Measurements from ENCODE around the gene XG.
"Not testable (repeated sequence)": the region's sequence is repeated elsewhere in the genome, so short reads cannot be mapped to it uniquely, and the experiment has no call there.

Gene XG

DNA sequence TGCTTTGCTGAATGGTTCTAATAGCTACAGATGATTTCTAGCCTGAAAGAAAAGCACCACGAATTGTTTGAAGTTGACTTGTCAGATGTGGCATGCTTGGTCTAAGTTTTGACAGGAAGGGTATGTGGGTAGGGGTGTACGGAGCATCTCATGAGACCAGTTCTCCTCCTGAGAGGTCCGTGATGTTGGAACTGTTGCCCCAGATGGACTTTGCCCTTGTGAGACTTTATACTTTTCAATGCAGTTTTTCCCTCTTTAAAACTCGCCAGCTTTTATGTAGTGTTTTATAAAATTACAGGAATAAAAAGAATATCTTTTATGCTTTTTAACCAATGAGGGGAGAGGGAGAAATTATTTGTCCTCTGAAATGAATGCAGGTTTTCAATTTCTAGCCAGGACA, 16.6 kb upstream of the XG start:
- Histone ChIP-seq H3K9ac (ENCODE audit: low read length) (no peak overlapping the region), H3K4me1 (ENCODE audit: insufficient read depth, low read length) (no peaks in the 10 kb centered on the region), H3K27ac (ENCODE audit: low read depth, low read length) (no peak overlapping the region), H3K9me3 (ENCODE audit: low read length) (no peaks in the 10 kb centered on the region), H3K27me3 (ENCODE audit: control insufficient read depth in 1 of 2, insufficient read depth in 2 of 2, low read length in 2 of 2) (no peaks in the 10 kb centered on the region), H3K4me3 (ENCODE audit: low read depth in 1 of 2, low read length in 2 of 2) (no peak overlapping the region), H3K36me3 (ENCODE audit: insufficient read depth, low read length) (peaks cover 22% of the 10 kb centered on the region)

DNA sequence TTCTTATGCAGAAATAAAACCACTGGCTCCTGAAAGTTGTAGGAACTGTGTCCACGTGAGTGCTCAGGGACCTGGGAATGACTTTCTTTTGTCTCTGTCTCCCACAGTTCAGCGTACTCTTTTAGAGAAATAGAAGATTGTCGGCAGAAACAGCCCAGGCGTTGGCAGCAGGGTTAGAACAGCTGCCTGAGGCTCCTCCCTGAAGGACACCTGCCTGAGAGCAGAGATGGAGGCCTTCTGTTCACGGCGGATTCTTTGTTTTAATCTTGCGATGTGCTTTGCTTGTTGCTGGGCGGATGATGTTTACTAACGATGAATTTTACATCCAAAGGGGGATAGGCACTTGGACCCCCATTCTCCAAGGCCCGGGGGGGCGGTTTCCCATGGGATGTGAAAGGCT, 11.2 kb upstream of the XG start:
- Histone ChIP-seq H3K9ac (ENCODE audit: low read length) (no peak overlapping the region), H3K4me3 (ENCODE audit: low read depth in 1 of 2, low read length in 2 of 2) (no peak overlapping the region), H3K9me3 (ENCODE audit: low read length) (no peaks in the 10 kb centered on the region), H3K36me3 (ENCODE audit: insufficient read depth, low read length) (peaks cover 11% of the 10 kb centered on the region), H3K27me3 (ENCODE audit: control insufficient read depth in 1 of 2, insufficient read depth in 2 of 2, low read length in 2 of 2) (no peaks in the 10 kb centered on the region), H3K4me1 (ENCODE audit: insufficient read depth, low read length) (no peaks in the 10 kb centered on the region), H3K27ac (ENCODE audit: low read depth, low read length) (no peak overlapping the region)

DNA sequence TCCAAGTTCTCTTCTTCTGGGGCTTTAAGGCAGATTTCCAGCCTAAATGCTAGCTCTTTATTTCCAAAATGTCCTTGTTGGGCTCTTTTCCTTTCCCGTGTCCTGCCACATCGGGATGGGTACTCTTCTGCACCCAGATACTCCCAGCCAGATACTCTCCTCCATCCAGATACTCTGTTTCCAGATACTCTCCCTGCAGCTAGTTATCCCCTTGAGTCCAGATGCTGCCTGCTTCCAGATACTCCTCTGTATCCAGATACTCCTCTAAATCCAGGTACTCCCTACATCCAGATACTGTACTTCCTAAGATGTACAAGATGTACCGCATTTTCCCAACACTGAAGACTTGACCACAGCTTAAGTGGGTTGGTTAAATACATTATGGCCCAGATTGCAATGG, 10.5 kb upstream of the XG start:
- H3K9ac ChIP-seq (ENCODE audit: low read length), result no peak overlapping the region
- no peaks in the 10 kb centered on the region for H3K4me1 ChIP-seq (ENCODE audit: insufficient read depth, low read length)
- no peak overlapping the region for H3K27ac ChIP-seq (ENCODE audit: low read depth, low read length)
- H3K27me3 ChIP-seq (ENCODE audit: control insufficient read depth in 1 of 2, insufficient read depth in 2 of 2, low read length in 2 of 2), result no peaks in the 10 kb centered on the region
- H3K4me3 ChIP-seq (ENCODE audit: low read depth in 1 of 2, low read length in 2 of 2), result no peak overlapping the region
- peaks cover 11% of the 10 kb centered on the region for H3K36me3 ChIP-seq (ENCODE audit: insufficient read depth, low read length)
- no peaks in the 10 kb centered on the region for H3K9me3 ChIP-seq (ENCODE audit: low read length)

DNA sequence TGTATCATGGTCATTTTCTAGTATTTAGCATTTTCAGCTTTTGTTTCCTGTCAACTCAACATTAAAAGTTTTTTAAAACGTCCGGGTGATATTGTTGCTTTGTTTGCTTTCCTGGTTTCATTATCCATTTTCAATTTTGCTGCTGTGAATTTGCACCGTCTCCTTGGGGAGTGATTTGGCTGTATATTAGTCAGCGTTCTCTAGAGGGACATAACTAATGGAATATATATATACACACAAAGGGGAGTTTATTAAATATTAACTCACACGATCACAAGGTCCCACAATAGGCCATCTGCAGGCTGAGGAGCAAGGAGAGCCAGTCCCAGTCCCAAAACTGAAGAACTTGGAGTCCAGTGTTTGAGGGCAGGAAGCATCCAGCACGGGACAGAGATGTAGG, 5.6 kb upstream of the XG start:
- H3K36me3 ChIP-seq (ENCODE audit: insufficient read depth, low read length); H3K9ac ChIP-seq (ENCODE audit: low read length); H3K4me3 ChIP-seq (ENCODE audit: low read depth in 1 of 2, low read length in 2 of 2); H3K9me3 ChIP-seq (ENCODE audit: low read length); H3K27ac ChIP-seq (ENCODE audit: low read depth, low read length); H3K4me1 ChIP-seq (ENCODE audit: insufficient read depth, low read length); H3K27me3 ChIP-seq (ENCODE audit: control insufficient read depth in 1 of 2, insufficient read depth in 2 of 2, low read length in 2 of 2): not testable (repeated sequence)

DNA sequence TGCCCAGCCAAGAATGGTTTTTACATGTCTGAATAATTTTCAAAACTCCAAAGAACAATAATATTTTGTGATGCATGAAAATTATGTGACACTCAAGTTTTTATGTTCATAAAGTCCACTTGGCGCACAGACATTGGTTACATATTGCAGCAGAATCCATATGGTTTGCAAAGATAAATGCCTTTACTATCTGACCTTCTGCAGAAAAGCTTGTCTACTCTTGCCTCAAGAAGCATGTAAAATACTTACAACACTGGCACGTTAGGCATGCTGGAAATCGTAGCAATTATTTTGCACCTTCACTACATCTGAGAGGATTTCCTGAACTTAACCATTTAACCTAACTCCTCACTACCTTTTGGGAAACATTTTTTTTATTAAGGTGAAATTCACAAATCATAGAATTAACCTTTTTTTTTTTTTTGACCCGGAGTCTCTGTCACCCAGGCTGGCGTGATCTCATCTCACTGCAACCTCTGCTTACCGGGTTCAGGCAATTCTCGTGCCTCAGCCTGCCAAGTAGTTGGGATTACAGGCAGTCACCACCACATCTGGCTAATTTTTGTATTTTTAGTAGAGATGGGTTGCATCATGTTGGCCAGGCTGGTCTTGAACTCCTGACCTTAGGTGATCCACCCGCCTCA, 3.5 kb upstream of the XG start:
- H3K4me1 ChIP-seq (ENCODE audit: insufficient read depth, low read length), result no peaks in the 10 kb centered on the region
- no peaks in the 10 kb centered on the region for H3K9me3 ChIP-seq (ENCODE audit: low read length)
- H3K27me3 ChIP-seq (ENCODE audit: control insufficient read depth in 1 of 2, insufficient read depth in 2 of 2, low read length in 2 of 2), result no peaks in the 10 kb centered on the region
- H3K9ac ChIP-seq (ENCODE audit: low read length), result no peak overlapping the region
- no peaks in the 10 kb centered on the region for H3K36me3 ChIP-seq (ENCODE audit: insufficient read depth, low read length)
- H3K27ac ChIP-seq (ENCODE audit: low read depth, low read length), result no peak overlapping the region
- H3K4me3 ChIP-seq (ENCODE audit: low read depth in 1 of 2, low read length in 2 of 2), result no peak overlapping the region

DNA sequence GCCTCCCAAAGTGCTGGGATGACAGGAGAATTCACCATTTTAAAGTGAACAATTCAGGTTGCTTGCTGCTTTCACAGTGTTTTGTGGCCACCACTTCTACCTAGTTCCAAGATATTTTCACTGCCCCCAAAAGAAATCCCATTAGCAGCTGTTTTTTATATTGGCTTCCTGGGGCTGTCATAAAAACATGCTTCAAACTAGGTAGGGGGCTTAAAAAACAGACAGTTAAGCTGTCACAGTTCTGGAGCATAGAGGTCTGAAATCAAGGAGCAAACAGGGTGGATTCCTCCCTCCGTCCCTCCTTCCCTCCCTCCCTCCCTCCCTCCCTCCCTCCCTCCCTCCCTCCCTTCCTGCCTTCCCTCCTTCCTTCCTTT, 3.0 kb upstream of the XG start:
- no peak overlapping the region for H3K4me3 ChIP-seq (ENCODE audit: low read depth in 1 of 2, low read length in 2 of 2)
- H3K9ac ChIP-seq (ENCODE audit: low read length), result no peak overlapping the region
- H3K27me3 ChIP-seq (ENCODE audit: control insufficient read depth in 1 of 2, insufficient read depth in 2 of 2, low read length in 2 of 2), result no peaks in the 10 kb centered on the region
- no peaks in the 10 kb centered on the region for H3K36me3 ChIP-seq (ENCODE audit: insufficient read depth, low read length)
- H3K9me3 ChIP-seq (ENCODE audit: low read length), result no peaks in the 10 kb centered on the region
- H3K27ac ChIP-seq (ENCODE audit: low read depth, low read length), result no peak overlapping the region
- H3K4me1 ChIP-seq (ENCODE audit: insufficient read depth, low read length), result no peaks in the 10 kb centered on the region

DNA sequence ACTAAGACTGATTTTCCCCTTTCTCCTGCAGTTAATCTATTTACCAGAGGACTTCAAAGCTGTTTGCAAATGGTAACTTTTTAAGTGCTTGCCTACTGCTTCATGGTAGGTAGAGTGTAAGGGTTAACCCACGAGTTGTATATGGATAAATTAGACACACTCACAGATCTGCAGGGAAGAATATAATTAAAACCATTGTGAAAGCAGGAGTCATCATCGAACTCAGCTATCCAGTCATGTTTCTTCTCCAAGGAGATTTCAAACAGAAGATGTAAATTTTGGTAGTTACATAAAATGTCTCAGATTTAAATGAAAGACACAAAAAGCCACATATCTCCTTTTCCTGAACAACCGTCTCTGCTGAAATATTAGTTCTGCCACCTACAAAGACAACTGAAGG, 549 bp upstream of the XG start:
- H3K27me3 ChIP-seq (ENCODE audit: control insufficient read depth in 1 of 2, insufficient read depth in 2 of 2, low read length in 2 of 2), result no peaks in the 10 kb centered on the region
- H3K9ac ChIP-seq (ENCODE audit: low read length), result no peak overlapping the region
- H3K9me3 ChIP-seq (ENCODE audit: low read length), result no peaks in the 10 kb centered on the region
- H3K27ac ChIP-seq (ENCODE audit: low read depth, low read length), result no peak overlapping the region
- H3K4me1 ChIP-seq (ENCODE audit: insufficient read depth, low read length), result no peaks in the 10 kb centered on the region
- H3K4me3 ChIP-seq (ENCODE audit: low read depth in 1 of 2, low read length in 2 of 2), result no peak overlapping the region
- H3K36me3 ChIP-seq (ENCODE audit: insufficient read depth, low read length), result no peaks in the 10 kb centered on the region

DNA sequence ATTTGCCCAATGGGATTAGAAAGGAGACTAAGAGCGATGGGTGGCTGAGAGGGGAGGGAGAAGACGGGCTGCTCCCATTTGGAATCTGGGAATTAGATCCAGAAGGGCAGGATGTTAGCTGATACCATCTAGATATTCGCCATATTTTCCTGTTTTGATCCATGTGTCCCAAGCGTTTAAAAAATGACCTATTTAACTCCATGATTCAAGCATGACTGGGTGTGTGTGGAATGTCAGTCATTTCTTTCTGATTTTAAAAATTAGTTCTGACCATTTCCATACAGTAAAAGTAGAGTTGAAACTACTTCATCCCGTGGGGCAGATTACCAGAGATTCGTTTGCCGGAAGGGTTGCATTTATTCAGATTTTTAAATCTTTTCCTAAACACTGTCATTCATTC, 601 bp downstream of the XG start:
- H3K4me1 ChIP-seq (ENCODE audit: insufficient read depth, low read length); H3K9ac ChIP-seq (ENCODE audit: low read length); H3K9me3 ChIP-seq (ENCODE audit: low read length); H3K27ac ChIP-seq (ENCODE audit: low read depth, low read length); H3K4me3 ChIP-seq (ENCODE audit: low read depth in 1 of 2, low read length in 2 of 2); H3K36me3 ChIP-seq (ENCODE audit: insufficient read depth, low read length); H3K27me3 ChIP-seq (ENCODE audit: control insufficient read depth in 1 of 2, insufficient read depth in 2 of 2, low read length in 2 of 2): not testable (repeated sequence)

DNA sequence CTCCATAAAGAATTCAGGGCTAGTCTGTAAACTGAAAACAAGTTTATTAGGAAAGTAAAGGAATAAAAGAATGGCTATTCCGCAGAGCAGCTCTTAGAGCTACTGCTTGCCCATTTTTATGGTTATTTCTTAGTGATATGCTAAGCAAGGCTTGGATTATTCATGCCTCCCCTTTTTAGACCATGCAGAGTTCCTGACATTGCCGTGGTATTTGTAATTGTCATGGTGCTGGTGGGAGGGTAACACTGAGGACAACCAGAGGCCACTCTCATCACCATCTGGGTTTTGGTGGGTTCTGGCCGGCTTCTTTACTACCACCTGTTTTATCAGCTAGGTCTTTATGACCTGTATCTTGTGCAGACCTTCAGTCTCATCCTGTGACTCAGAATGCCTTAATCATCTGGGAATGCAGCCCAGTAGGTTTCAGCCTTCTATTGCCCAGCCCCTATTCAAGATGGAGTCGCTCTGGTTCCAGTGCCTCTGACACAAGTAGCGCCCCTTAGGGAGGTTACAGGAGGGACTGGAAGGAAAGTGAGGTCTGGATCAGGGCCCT, 3.4 kb downstream of the XG start:
- H3K27ac ChIP-seq (ENCODE audit: low read depth, low read length); H3K4me3 ChIP-seq (ENCODE audit: low read depth in 1 of 2, low read length in 2 of 2); H3K36me3 ChIP-seq (ENCODE audit: insufficient read depth, low read length); H3K27me3 ChIP-seq (ENCODE audit: control insufficient read depth in 1 of 2, insufficient read depth in 2 of 2, low read length in 2 of 2); H3K9me3 ChIP-seq (ENCODE audit: low read length); H3K4me1 ChIP-seq (ENCODE audit: insufficient read depth, low read length); H3K9ac ChIP-seq (ENCODE audit: low read length): not testable (repeated sequence)

DNA sequence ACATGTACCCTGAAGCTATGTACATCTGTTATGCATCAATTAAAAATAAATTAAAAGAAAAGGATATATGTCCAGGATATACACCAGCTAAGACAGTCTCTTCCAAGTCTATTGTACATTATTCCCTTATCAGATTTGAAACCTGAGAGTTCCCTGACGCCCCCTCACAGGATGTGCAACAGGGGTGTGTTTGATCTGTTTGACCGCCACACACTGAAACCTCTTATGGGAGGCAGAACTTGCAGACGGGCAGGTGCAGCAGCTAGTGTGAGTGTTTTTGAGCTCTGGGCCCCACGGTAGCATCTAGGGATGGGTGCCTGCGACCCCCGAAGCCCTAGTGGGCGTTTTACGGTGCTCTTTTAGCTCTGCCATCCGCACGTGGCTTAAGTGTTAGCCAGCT, 4.7 kb downstream of the XG start:
- Histone ChIP-seq H3K4me1 (ENCODE audit: insufficient read depth, low read length) (no peaks in the 10 kb centered on the region), H3K36me3 (ENCODE audit: insufficient read depth, low read length) (no peaks in the 10 kb centered on the region), H3K9me3 (ENCODE audit: low read length) (no peaks in the 10 kb centered on the region), H3K27me3 (ENCODE audit: control insufficient read depth in 1 of 2, insufficient read depth in 2 of 2, low read length in 2 of 2) (no peaks in the 10 kb centered on the region), H3K27ac (ENCODE audit: low read depth, low read length) (no peak overlapping the region), H3K9ac (ENCODE audit: low read length) (no peak overlapping the region), H3K4me3 (ENCODE audit: low read depth in 1 of 2, low read length in 2 of 2) (no peak overlapping the region)

DNA sequence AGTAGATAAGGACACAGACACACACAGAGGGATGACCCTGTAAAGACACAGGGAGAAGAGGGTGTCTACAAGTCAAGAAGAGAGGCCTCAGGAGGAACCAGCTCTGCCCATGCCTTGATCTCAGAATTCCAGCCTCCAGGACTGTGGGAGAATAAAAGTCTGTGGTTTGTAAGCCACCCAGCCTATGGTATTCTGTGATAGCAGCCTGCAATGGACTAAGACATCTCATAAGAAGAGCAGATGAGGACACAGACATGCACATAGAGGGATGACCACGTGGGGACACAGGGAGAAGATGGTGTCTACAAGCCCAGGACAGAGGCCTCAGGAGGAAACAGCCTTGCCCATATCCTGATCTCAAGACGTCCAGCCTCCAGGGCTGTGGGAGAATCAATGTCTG, 9.4 kb downstream of the XG start:
- Histone ChIP-seq H3K9ac (ENCODE audit: low read length) (no peak overlapping the region), H3K4me3 (ENCODE audit: low read depth in 1 of 2, low read length in 2 of 2) (no peak overlapping the region), H3K27me3 (ENCODE audit: control insufficient read depth in 1 of 2, insufficient read depth in 2 of 2, low read length in 2 of 2) (no peaks in the 10 kb centered on the region), H3K27ac (ENCODE audit: low read depth, low read length) (no peak overlapping the region), H3K36me3 (ENCODE audit: insufficient read depth, low read length) (no peaks in the 10 kb centered on the region), H3K9me3 (ENCODE audit: low read length) (no peaks in the 10 kb centered on the region), H3K4me1 (ENCODE audit: insufficient read depth, low read length) (no peaks in the 10 kb centered on the region)

DNA sequence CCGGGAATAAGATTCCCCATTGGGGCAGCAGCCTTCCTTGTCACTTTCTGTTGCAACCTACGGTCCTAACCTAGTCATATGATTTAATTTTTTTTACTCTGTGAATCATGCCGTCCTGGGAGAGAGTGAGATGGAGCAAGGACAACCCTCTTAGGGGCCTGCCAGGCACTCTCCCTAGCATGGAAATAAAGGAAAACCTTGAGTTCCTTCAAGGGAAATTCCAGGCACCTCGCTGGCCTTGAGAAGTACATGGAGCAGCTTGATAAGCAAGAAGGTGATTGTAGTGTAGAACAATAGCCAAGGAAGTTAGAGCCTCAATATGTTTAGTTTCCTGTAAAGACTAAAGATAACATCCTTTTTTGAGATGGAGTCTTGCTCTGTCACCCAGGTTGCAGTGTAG, 10.8 kb downstream of the XG start:
- not testable (repeated sequence) for H3K27me3 ChIP-seq (ENCODE audit: control insufficient read depth in 1 of 2, insufficient read depth in 2 of 2, low read length in 2 of 2); H3K36me3 ChIP-seq (ENCODE audit: insufficient read depth, low read length); H3K9me3 ChIP-seq (ENCODE audit: low read length); H3K4me3 ChIP-seq (ENCODE audit: low read depth in 1 of 2, low read length in 2 of 2); H3K4me1 ChIP-seq (ENCODE audit: insufficient read depth, low read length); H3K9ac ChIP-seq (ENCODE audit: low read length); H3K27ac ChIP-seq (ENCODE audit: low read depth, low read length)

Measured in muscle layer of colon (tissue), 2 donors.